ENCODE results near the gene ACLY.

GRCh38 chr17:41918314-41919164 is at the start of gene ACLY:
- TF ChIP-seq CTCF (conservative IDR thresholded peaks at IDR 0.05 in 1 of 2, IDR thresholded peaks at IDR 0.05 in 1 of 2; ENCODE audit: extremely low read depth in 1 of 2, insufficient read depth in 1 of 2, low read depth in 1 of 2, low read length in 2 of 2) (no peak), EZH2 (IDR thresholded peaks at IDR 0.05; ENCODE audit: borderline replicate concordance, low read length) (no peak)

Data from mammary epithelial cell (primary cell).